Activated CD4-positive, alpha-beta T cell treated with anti-CD3 and anti-CD28 coated beads for 48 hours (primary cell): ENCODE results near the gene INSR.
A peak's percentile ranks its signal among the peaks of the same experiment; 100 is the strongest.

ENCODE experiments used
- DNase-seq: peaks from one replicate; pipeline ENCODE4 v3.0.0-alpha.2; 2020

The INSR gene

GRCh38 chr19:7132054-7132453 lies 162.2 kb downstream of the INSR start:
- DNase-seq: no peak

- DNase-seq: no peak
Observed at GRCh38 chr19:7130043-7130442, 164.2 kb downstream of the INSR start.

GRCh38 chr19:7126132-7126531 lies 168.1 kb downstream of the INSR start:
- no peak for DNase-seq

GRCh38 chr19:7125221-7125620 lies 169.0 kb downstream of the INSR start:
- DNase-seq: no peak

- DNase-seq: no peak
Observed at GRCh38 chr19:7124782-7125181, 169.4 kb downstream of the INSR start.

GRCh38 chr19:7122701-7123100 lies 171.5 kb downstream of the INSR start:
- DNase-seq: no peak

- DNase-seq: no peak
Observed at GRCh38 chr19:7120499-7120898, 173.7 kb downstream of the INSR start.

- no peak for DNase-seq
Observed at GRCh38 chr19:7119582-7119981, 174.6 kb downstream of the INSR start.

- no peak for DNase-seq
Observed at GRCh38 chr19:7117248-7117647, 177.0 kb downstream of the INSR start.

GRCh38 chr19:7115721-7116120 lies 178.5 kb downstream of the INSR start:
- no peak for DNase-seq

- DNase-seq: no peak
Observed at GRCh38 chr19:7113233-7113632, 181.0 kb downstream of the INSR start.

GRCh38 chr19:7112675-7113074 lies 181.5 kb downstream of the INSR start:
- no peak for DNase-seq

GRCh38 chr19:7109678-7110289 lies 184.4 kb downstream of the INSR start:
- DNase-seq: no peak

GRCh38 chr19:7106711-7107657 lies 187.2 kb downstream of the INSR start:
- DNase-seq: no peak

- DNase-seq: no peak
Observed at GRCh38 chr19:7104747-7105447, 189.3 kb downstream of the INSR start.

- DNase-seq: no peak
Observed at GRCh38 chr19:7101498-7102253, 192.5 kb downstream of the INSR start.

- DNase-seq: peak; percentile 90
Observed at GRCh38 chr19:7099597-7099921, 194.7 kb downstream of the INSR start.

GRCh38 chr19:7098701-7099596 lies 195.3 kb downstream of the INSR start:
- peak; percentile 93 for DNase-seq

- DNase-seq: no peak
Observed at GRCh38 chr19:7098096-7098495, 196.1 kb downstream of the INSR start.

- no peak for DNase-seq
Observed at GRCh38 chr19:7088999-7089398, 205.2 kb downstream of the INSR start.

GRCh38 chr19:7083076-7083956 lies 210.9 kb downstream of the INSR start:
- no peak for DNase-seq
